ENCODE results near the gene RPS6KA2.

The RPS6KA2 gene

DNA sequence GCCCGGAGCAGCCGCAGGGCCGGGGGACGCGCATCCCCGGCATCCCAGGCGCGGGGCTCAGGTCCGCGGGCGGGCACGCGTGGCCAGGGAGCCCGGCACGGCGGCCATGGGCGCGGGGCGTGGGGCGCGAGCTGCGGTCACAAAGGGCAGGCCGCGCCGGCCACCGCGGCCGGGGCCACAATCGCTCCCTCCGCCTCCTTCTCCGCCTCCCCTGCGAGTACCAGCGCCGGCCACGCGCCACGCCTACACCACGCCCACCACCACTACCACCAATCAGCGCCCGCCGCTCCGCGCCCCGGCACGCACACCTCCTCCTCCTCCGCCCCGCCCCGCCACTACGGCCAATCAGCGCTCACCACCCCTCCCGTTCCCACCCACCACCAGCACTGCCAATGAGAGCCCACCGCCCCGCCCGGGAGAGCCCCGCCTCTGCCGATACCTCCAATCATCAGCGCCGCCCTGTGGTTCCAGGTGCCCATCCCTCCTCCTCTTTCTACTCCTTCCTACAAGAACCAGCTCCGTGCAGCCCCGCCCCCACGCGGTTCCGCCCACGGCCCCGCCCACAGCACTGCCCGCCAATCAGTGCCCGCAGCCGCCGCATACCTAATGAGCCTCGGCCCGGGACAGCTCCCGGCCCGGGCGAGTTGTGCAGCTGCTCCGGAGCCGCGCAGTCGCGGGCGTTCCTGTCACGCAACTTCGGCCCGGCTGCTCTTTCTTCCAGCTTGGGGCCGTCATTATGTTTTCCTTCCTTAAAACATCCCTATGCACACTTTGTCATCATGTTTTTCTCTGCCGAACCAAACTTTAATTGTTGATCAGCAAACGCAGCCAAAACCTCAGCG lies at the start of gene RPS6KA2:
Gene RPS6KA2 (minus strand): TSS at position 219 of the 842 bp plus-strand sequence. CDS start 232 bp downstream, outside the sequence.
- DNase-seq (ENCODE audit: low read depth, low spot score) = peak; percentile 100

GRCh38 chr6:166676270-166676860 lies 49.3 kb upstream of the RPS6KA2 start:
- DNase-seq (ENCODE audit: low read depth, low spot score) = no peak

- DNase-seq (ENCODE audit: low read depth, low spot score) = no peak
Measured at GRCh38 chr6:166675736-166676135, 48.7 kb upstream of the RPS6KA2 start.

DNA sequence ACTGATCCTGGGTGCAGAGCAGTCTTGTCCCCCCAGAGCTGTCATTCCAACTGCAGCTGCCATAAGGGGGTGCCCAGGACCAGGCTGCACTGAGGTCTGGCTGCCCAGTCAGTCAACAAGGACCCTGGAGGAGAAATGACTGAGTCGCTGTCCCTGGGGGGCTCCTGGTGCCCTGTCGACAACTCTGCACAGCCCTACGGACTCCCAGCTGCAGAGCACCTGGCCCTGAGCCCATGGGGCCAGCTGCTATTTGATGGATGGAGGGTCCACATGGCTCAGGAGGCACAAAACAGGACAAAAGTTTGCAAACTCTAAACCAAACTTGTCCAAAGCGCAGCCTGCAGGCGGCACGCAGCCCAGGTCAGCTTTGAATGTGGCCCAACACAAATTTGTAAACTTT lies 46.3 kb upstream of the RPS6KA2 start:
- DNase-seq (ENCODE audit: low read depth, low spot score) = no peak

DNA sequence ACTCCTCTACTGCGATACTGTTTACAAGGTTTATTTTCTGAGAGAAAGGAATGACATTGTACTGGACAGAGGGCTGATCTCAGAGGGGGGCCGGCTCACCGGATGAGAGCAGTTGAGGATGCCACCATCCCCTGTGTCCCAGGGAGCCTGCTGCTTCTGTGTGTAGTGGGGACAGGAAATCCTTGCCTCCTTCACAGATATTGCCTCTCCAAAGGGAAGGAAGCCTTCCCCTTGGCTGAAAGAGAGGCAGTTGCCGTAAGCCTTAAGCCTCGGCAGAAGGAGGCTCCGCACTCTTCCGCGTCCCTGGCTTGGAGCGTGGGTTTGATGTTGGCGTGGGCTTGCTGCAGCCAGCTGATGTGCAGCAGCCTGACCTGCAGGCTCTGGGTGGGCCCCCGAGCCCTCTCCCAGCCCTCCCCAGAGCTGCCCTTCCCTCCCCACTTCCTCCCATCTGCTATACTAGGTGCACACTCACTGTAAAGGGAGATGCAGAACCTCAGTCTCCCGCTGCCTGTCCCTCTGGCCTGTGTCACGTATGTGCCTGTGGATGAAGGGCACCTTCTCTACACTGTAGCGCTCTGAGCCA lies 45.7 kb upstream of the RPS6KA2 start:
- DNase-seq (ENCODE audit: low read depth, low spot score) = no peak

DNA sequence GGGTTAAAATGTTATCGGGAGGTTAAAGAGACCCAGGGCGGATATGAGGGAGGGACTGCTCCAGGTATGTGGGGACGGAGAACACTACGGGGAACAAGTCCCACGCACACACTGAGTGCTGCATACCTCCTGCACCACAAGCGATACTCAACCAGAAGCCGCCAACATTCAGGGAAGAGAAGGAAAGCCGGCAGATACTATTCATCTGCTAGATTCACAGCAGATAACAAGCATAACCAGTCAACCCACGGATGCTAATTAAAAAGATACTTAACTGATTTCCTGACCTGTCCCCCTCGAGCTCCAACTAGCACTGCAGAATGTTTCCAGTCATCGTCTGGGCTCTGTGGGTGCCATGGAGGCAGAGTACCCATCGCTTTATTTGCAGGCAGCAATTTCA lies 45.1 kb upstream of the RPS6KA2 start:
- DNase-seq (ENCODE audit: low read depth, low spot score) = no peak

GRCh38 chr6:166671434-166672081 lies 44.5 kb upstream of the RPS6KA2 start:
- no peak for DNase-seq (ENCODE audit: low read depth, low spot score)

- DNase-seq (ENCODE audit: low read depth, low spot score) = no peak
Measured at GRCh38 chr6:166670894-166671293, 43.8 kb upstream of the RPS6KA2 start.

DNA sequence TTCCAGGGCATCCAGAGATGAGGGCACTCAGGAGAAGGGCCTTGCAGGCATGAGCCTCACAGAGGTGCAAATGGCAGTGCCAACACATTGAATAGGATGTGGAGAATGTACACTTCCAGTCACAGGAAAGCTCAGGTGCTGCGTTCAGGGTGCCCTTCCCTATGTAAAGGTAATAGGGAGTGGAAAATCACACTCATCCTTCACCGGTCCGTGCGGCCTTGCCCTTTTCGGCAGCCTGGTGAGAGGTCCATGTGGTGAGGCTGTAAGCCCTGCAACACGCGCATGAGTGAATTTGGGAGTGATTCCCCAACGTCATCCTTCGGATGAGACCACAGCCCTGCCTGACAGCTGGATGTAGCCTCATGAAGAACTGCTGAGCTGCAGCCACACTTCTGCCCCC lies 43.0 kb upstream of the RPS6KA2 start:
- DNase-seq (ENCODE audit: low read depth, low spot score) = no peak

DNA sequence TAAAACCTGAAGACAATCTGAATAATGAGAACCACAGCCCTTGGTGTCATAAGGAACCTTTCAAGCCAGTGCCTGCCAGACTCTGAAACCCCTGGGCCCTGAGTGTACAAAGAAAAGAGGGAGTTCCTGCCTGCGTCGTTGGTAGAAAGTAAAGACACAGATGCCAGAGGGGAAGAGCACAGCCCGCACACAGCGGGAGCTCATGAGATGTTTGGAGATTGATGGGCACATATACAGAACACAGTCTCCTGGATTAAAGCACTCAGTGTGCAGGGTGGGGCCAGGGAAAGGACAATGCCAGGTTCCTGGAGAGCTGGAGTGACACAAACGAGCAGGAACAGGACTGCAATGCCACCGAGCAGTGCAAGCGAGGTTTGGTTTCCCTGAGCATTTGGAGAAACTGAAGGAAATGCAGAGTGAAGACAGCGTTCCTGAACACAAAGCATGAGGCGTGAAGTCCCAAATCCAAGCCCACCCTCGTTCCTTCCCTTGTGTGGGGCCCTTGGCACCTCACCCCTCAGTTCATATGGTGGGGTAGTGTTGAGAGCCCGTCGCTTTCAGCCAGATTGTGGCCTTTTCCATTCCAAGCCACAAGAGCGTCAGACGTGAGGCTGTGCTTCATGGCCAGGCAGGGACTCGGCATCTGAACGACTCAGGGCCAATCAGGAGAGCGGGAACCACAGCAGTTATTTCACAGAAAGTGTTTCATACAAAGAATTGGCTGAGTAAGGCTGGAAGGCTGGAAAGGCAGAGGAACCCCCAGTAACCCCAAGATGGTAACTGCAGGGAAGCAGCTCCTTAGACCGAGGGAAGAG lies 41.0 kb upstream of the RPS6KA2 start:
- DNase-seq (ENCODE audit: low read depth, low spot score) = no peak

DNA sequence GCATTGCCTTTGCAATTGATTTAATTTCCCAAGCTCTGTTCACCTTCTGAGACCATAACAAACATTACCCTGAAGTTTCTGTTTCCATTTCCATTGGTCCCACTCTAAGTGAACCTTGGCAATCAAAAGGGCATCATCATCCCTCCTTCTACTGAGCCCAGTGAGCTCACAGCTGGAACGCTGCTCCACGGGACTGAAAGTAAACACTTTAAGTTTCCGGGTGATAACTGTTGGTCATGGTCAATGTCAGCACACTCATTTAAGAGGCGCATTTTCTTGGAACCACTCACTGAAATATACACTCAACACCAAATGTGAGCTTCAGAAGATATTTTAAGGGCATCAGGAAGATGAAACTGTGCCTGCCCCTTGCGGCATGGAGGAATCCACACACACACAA lies 37.1 kb upstream of the RPS6KA2 start:
- no peak for DNase-seq (ENCODE audit: low read depth, low spot score)

DNA sequence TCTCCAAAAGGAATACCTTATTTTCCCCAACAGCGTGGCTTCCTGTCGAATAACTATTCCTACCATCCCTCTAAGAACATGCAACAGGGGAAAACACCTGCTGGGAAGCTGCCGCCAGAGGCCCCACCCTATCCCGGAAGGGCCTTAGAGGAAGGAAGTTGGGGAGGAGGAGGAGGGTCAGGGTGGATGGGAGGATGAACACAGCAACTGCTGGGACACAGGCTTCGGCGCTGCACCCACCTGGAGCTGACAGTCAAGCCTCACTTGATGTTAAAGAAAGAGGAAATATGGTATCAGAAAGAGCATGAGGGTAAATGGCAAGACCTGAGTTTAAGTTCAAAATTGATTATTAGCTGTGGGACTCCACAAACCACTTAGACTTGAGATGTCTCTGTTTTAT lies 36.5 kb upstream of the RPS6KA2 start:
- DNase-seq (ENCODE audit: low read depth, low spot score) = no peak

- DNase-seq (ENCODE audit: low read depth, low spot score) = no peak
Measured at GRCh38 chr6:166662690-166663089, 35.6 kb upstream of the RPS6KA2 start.

- DNase-seq (ENCODE audit: low read depth, low spot score) = no peak
Measured at GRCh38 chr6:166661327-166662085, 34.5 kb upstream of the RPS6KA2 start.

DNA sequence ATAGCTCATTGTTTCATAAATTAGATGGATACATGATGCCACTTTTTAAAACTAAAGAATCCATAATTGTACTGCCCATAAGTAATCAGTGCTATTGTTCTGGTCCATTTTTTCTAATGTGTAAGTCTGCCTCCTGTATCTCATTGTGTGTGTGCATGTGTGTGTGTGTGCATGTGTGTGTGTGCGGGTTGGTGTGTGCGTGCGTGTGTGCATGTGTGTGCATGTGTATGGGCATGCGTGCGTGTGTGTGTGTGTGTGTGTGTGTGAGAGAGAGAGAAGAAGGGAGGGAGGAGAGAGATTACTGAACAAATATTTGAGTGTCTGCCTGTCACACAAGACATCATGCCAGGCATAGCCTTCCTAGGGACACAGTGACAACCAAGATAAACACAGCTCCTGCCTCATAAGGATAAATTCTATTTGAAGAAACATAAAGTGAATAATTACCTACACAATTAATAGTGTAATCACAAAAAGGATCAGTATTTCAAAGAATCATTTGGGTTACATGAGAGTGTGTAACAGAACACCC lies 33.2 kb upstream of the RPS6KA2 start:
- no peak for DNase-seq (ENCODE audit: low read depth, low spot score)

GRCh38 chr6:166659581-166659980 lies 32.5 kb upstream of the RPS6KA2 start:
- no peak for DNase-seq (ENCODE audit: low read depth, low spot score)

DNA sequence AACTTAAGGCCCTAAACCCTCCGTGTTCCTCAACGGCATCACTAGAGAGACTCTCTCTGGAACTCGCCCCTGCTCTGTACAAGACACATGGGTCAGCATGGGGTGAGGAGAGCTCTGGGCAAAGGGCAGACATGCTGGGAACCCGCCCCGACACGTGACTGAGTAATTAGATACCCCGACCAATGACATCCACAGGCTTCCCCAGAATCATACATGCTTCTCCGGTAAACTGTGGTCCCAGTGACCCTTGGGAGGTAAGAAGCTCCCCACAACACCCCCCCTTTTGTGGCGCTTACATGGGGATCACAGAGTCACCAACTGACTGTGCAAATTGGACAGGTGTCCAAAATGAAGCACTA lies 31.7 kb upstream of the RPS6KA2 start:
- no peak for DNase-seq (ENCODE audit: low read depth, low spot score)

DNA sequence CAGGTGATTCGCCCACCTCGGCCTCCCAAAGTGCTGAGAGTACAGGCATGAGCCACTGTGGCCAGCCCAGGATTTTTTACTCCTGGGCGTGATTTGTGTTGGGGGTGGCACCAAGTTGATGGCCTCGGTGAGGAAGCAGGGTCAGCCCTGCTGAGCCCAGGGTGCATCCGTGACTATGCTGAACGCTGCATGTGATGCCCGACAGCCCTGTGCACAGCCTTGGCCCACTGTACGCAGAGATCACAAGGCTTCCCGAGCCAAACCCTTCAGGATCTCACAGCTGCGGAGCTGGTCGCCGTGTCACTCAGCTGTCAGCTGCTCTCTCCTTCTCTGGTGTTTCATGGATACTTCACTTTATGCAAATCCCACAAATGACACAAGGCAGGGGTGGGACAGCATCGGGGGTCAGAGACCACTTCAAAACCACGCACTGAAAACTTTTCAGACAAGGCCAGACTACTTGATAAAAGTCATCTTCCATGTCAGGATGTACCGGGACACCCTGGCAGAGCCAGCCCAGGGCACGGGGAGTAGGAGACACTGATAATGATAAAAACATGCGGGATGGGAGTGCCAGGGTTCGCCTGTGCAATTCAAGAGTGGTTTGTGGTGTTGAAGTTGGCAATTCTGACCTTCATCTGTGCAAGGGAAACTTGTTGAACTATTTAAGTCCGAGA lies 31.2 kb upstream of the RPS6KA2 start:
- DNase-seq (ENCODE audit: low read depth, low spot score) = no peak

DNA sequence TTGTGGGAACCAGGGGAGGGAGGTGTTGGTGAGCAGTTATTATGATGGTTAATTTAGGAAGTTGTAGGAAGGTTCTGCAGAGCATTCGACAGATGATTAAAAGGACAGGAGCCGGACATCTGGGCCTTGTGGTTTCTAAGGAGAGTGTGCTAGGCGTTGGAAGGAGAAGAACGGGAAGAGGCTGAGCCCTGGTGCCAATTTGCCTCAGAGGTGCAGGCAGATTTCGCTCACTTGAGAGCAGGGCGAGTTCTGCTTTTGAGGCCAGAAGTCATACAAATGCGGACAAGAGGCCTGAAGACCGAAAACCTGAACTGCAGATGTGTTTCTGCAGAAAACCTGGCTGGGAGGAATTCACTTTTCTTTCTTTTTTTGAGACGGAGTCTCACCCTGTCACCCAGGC lies 30.5 kb upstream of the RPS6KA2 start:
- no peak for DNase-seq (ENCODE audit: low read depth, low spot score)

All from activated naive CD8-positive, alpha-beta T cell treated with anti-CD3 and anti-CD28 coated beads, Interleukin-2, amount 50 U/mL, for 16 hours (primary cell).